Stimulated activated CD8-positive, alpha-beta memory T cell treated with anti-CD3 and anti-CD28 coated beads, Interleukin-15, amount 100 ng/mL, for 1 hour (primary cell): ENCODE results near the gene ZNF649.
"Not testable (repeated sequence)": the region's sequence is repeated elsewhere in the genome, so short reads cannot be mapped to it uniquely, and the experiment has no call there.

Experiments used
- DNase-seq: peaks from one replicate; pipeline ENCODE4 v3.0.0-alpha.2; 2020; ENCODE audit warnings: low read depth

ZNF649 gene

DNA sequence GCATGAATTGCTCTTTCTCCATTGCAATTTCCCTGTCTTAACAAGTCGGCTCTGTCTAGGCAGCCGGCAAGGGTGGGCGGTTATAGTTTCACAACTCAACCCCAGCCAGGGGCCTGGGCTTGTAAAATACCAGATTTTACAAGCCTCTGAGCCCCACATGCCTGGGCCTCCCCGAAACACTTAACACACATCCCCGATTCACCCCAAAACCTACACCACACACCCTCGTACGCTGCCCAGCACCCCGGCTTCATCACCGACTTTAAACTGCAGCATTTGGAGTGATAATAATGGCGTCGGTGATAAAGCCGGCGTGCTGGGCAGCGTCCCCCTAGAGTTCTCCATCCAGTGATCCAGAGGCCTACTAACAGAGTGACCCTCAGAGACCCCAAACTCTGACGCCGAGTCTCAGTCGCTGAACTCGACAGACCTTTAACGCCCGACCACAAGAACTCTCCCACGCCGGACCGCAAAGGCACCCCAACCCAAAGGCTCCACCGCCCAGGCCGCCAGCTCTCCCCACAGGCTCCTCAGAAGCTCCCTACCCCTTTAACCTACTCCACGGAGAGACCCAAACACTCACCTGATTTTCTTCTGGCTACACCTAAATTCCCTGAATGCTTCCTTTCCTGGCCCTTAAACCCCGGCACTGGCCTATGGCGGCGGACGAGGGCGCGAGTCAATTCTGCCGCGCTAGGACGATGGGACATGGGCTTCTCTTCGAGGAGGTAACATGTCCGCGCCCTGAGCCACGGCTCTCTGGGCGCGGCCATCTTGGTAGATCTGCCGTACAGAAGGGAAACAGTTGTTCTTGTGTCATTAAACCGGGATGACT is at the start of gene ZNF649:
Gene ZNF649, minus strand, starts transcription at position 687 of the 835 bp plus-strand sequence. CDS start 4,910 bp downstream, outside the sequence.
- peak; percentile 62 for DNase-seq

DNA sequence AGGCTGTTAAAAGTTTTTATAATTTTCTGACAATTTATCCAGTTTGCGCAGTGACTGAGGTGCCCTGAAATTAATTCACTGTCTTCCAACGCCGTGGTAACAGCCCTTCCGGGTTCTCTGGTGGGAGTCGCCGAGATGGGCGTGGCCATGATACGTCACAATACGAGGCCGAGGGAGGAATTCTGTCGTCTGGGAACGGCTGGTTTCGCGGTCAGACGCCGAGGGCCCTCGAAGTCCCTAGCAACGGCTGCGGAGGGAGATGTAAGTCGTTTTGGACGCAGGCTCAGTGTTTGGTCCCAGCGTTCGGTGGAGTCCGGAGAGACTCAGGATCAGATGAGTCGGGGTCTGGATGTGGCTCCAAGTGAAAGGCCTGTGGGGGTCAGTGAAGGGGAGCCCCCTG is 44.2 kb upstream of the ZNF649 start:
- no peak for DNase-seq

DNA sequence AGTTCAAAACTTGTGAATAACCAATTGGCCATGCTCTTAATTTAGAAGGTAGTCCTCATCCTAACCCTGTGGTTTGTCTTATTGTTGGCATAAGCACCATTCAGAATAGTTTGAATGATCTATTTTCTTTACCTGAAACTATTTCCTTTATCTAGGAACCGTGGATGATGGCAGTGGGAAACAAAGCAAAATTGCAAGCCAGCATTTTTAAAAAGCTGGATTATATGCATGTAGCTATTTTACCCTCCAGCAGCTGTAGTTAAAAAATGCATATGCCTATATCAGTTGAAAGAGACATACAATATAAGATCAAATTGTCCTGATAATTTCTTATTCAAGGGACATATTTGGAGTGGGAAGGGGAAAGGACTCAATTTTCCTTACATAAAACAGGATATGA is 41.8 kb upstream of the ZNF649 start:
- DNase-seq, result no peak

DNA sequence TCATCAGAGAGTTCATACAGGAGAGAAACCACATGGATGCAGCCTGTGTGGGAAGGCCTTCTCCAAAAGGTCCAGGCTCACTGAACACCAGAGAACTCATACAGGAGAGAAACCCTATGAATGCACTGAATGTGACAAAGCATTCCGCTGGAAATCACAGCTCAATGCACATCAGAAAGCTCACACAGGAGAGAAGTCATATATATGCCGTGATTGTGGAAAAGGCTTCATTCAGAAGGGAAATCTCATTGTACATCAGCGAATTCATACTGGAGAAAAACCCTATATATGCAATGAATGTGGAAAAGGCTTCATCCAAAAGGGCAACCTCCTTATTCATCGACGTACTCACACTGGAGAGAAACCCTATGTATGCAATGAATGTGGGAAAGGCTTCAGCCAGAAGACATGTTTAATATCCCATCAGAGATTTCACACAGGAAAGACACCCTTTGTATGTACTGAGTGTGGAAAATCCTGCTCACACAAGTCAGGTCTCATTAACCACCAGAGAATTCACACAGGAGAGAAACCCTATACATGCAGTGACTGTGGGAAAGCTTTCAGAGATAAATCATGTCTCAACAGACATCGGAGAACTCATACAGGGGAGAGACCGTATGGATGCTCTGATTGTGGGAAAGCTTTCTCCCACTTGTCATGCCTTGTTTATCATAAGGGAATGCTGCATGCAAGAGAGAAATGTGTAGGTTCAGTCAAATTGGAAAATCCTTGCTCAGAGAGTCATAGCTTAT is 40.2 kb upstream of the ZNF649 start:
- no peak for DNase-seq

DNA sequence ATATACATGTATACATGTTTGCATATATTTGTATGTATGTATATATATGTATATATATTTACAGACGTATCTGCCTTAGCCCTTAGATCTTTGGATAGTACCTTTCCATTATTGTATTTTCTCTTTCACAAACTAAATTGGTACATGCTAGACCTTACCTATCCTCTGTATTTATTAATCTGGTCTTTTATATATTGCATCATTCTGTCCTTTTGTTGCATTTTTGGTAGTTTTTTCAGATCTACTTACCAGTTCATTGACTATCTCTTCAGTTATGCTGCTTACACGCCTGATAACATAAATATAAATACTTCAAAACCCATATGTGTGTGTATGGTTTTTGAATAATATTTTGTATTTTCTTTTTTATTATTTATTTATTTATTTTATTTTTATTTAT is 34.1 kb upstream of the ZNF649 start:
- DNase-seq, result no peak

DNA sequence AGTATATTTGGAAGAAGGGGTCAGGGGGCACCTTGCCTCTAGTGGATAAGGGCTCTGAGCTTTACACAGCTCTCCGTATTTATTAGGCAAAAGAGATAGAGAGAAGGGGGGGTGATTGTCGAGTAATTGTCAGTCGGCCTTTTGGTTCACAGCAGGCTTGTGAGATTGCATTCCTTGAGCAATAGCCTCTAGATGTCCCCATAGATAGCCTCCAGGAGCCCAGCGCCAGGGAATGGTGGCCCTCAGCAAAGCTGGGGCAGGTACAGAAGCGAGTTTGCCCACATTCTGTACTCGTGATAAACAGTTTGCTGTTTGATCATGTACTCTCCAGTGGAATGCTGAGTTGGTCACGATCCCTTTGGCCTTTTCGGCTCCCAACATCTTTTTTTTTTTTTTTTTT is 27.1 kb upstream of the ZNF649 start:
- no peak for DNase-seq

DNA sequence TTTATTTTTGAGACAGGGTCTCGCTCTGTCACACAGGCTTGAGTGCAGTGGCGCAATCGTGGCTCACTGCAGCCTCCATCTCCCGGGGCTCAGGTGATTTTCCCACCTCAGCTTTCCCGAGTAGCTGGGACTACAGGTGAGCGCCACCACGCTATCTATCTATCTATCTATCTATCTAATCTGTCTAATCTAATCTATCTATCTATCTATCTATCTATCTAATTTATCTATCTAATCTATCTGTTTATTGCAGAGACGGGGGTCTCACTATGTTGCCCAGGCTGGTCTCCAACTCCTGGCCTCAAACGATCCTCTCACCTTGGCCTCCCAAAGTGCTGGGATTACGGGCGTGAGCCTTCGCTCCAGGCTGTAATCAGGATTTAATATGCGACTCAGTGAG is 23.0 kb upstream of the ZNF649 start:
- no peak for DNase-seq

DNA sequence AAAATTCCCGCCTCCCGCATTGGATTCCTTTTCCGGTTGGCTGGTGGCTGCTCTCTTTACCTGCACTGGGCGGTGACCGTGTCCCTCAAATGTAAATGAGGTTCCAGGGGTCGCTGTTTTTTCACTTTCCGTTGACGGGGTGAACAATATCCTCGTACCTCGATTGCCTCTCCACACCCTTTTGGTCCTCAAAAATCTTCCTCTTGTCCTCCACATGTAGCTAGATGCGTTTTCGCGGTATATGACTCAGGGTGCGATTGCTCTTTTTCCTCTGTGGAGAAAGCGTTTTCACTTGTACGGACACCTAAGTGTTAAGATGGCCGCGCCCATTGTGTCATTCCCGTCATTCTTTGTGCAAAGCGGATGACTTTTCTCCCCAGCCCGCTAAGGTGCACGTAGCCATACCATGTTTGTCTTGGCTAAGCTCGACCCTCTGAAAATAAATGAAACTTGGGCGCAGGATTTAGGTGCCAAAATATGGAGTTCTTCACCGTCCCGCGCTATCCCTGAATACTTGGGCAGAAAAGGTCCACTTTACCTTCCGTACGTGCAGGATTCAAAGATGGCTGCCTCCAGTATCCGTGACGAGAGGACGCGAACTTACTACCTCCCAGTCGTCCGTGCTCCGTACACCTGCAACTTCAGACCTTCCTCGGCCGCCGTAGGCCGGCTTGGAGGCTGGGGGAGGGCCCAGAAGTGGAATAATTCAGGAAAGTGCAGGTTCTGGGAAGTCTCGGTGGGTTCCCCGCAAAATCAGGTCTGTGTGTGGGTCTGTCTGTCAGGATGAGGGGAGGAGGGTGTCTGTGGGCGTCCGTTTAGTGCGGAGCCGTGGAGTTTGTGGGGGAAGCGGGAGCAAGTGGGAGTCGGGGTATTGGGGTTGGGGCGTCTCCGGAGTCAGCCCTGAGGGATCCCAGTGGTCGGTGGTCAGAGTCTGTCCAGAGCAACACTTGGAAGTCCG is 22.2 kb upstream of the ZNF649 start, which contains the start of gene ZNF613:
Gene ZNF613, plus strand, starts transcription at position 689 of the 958 bp plus-strand sequence. CDS start 8,749 bp downstream, outside the sequence.
- DNase-seq, result peak; percentile 77

DNA sequence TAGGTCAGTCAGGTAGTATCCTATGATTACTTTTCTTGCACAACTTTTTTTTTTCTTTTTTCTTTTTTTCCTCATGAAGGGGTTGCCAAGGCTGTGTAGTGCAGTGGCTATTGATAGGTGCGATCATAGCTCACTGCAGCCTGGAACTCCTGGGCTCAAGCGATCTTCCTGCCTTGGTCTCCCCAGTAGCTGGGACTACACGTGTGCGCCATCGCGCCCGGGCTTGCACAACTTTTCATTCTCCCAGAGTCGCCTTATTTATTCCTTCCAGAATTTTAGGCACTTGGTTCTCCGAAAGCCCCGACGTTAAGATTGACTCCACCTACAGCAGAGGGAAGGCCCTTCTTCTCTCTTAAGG is 21.6 kb upstream of the ZNF649 start:
- DNase-seq, result no peak

DNA sequence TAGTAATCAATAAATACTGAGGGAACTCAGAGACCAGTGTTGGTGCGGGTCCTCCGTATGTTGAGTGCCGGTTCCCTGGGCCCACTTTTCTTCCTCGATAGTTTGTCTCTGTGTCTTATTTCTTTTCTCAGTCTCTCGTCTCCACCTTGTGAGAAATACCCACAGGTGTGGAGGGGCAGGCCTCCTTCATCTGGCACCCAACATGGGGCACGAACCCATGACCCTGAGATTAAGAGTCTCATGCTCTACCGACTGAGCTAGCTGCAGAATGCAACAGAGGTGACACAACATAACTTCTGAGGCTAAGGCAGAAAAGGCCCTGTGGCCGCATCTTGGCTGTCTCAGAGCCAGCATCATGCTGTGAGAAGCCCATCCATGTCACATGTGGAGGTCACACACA is 17.1 kb upstream of the ZNF649 start:
- DNase-seq, result no peak

DNA sequence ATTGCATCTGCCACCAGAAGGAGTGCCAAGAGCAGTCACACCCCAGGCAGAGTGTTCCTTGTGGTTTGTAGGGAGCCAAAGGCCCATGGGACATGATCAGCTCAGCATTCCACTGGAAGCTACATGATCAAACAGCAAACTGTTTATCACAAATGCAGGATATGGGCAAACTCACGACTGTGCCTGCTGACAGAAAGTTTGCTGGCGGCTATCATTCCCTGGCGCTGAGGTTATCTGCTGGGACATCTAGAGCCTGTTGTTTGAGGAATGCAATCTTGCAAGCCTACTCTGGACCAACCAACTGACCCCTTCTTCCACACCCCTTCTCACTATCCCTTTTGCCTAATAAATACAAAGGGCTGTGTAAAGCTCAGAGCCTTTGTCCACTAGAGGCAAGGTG is 14.8 kb upstream of the ZNF649 start:
- no peak for DNase-seq

DNA sequence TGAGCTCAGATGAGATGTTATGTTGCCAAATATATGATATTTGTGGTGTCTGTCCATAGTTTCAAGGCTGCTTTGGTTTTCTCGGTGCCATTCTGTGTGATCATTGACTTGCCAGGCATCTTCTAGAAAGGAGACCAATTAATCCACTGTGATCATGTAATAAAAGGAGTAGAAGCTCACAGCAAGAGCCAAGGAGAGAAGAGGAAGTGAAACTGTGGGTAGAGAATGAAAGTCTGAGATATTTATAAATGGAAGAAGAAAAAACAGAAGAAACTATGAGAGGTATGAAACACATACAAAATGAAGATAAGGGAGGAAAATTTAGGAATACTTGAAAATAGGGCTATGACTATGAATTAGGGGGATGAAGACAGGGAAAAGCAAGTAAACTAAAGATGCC is 11.3 kb upstream of the ZNF649 start:
- DNase-seq, result no peak

DNA sequence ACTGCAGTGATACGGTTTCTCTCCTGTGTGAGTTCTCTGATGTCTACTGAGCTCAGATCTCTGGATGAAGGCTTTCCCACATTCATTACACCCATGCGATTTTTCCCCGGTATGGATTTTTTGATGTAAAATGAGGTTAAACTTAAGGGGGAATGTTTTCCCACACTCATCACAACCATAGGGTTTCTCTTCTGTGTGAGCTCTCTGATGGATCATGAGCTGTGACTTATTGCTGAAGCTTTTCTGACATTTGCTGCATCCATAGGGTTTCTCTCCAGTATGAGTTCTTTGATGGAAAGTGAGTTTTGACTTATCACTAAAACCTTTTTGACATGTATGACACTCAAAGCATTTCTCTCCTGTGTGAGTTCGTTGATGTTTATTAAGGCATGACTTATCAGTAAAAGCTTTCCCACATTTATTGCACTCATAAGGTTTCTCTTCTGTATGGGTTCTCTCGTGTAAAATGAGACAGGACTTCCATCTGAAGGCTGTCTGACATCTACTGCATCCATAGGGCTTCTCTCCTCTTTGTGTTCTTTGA is 10.6 kb upstream of the ZNF649 start:
- no peak for DNase-seq

DNA sequence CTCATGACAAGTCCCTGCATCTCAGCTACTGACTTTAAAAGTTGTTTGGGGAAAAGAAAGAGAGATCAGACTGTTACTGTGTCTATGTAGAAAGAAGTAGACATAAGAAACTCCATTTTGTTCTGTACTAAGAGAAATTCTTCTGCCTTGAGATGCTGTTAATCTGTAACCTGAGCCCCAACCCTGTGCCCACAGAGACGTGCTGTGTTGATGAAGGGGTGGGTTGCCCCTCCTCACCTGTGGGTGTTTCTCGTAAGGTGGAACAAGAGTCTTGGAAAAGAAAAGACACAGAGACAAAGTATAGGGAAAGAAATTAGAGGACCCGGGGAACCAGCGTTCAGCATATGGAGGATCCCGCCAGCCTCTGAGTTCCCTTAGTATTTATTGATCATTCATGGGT is 3.2 kb upstream of the ZNF649 start:
- DNase-seq, result not testable (repeated sequence)

DNA sequence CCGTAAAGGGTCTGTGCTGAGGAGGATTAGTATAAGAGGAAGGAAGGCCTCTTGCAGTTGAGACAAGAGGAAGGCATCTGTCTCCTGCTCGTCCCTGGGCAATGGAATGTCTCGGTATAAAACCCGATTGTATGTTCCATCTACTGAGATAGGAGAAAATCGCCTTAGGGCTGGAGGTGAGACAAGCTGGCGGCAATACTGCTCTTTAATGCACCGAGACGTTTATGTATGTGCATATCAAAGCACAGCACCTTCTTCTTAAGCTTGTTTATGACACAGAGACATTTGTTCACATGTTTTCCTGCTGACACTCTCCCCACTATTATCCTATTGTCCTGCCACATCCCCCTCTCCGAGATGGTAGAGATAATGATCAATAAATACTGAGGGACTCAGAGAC is 1.3 kb upstream of the ZNF649 start:
- not testable (repeated sequence) for DNase-seq

DNA sequence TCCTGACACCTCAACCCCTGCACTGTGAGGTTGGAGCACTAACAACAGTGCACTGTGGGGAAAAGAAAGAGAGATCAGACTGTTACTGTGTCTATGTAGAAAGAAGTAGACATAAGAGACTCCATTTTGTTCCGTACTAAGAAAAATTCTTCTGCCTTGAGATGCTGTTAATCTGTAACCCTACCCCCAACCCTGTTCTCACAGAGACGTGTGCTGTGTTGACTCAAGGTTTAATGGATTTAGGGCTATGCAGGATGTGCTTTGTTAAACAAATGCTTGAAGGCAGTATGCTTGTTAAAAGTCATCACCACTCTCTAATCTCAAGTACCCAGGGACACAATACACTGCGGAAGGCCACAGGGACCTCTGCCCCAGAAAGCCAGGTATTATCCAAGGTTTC is 822 bp upstream of the ZNF649 start:
- DNase-seq, result not testable (repeated sequence)

DNA sequence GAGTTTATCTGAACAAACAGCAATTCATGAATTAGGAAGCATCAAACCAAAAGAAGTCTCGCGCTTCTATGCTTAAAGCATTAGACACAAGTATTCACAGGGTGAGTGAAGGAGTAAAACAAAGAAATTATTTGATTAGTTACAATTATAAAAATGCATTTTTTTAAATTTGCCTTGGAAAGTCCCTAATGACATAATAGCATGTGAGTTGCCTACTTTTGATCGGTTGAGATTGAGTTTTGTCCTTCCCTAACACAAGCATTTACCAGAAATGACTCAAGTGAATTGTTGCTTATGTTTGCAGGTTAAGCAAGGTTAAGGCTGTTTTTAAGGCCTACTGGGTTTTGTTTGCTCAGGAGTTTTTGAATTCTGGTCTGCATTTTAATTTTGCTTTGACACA is 389 bp upstream of the ZNF649 start:
- no peak for DNase-seq

DNA sequence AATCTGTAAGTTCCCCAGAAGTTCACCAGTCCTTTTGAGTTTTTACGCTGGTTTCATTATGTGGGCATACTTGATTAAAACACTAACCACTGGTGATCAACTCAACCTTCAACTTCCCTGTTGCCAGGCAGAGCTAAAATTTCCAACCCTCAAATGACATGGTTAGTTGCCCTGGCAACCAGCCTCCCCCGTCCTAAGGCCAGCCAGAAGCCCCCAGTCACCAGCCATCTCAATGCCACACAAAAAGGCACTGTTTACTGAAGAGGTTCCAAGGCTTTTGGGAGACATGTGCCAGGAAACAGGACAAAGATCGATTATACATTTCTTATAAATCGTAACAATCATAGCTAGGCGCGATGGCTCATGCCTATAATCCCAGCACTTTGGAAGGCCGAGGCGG is 1.6 kb downstream of the ZNF649 start:
- DNase-seq, result no peak

DNA sequence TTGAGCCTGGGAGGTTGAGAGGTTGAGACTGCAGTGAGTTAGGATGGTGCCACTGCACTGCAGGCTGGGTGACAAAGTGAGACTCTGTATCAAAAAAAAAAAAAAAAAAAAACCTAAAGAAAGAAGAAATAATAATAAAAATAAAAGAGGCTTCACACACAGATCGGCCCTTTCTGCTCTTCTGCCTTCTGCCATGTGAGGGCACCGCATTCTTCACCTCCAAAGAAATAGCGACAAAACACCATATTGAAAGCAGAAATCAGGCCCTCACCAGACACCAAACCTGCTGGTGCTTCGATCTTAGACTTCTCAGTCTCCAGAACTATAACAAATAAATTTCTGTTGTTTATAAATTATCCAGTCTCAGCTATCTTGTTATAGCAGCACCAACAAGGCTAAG is 3.0 kb downstream of the ZNF649 start:
- no peak for DNase-seq

DNA sequence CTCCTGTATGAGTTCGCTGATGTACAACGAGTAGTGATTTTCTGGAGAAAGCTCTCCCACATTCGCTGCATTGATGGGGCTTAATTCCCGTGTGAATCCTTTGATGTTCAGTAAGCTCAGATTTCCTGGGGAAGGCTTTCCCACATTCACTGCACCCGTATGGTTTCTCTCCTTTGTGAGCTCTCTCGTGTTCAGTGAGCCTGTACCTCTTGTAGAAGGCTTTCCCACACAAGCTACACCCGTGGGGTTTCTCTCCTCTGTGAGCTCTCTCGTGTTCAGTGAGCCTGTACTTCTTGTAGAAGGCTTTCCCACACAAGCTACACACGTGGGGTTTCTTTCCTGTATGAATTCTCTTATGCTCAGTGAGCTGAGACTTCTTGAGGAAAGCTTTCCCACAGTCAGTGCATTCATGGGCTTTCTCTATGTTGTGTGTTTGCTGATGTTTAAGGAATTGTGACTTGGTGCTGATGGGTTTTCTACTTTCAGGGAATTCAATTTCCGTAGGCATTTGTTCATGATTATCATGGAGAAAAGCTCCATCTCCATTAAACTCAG is 13.5 kb downstream of the ZNF649 start:
- DNase-seq, result no peak

DNA sequence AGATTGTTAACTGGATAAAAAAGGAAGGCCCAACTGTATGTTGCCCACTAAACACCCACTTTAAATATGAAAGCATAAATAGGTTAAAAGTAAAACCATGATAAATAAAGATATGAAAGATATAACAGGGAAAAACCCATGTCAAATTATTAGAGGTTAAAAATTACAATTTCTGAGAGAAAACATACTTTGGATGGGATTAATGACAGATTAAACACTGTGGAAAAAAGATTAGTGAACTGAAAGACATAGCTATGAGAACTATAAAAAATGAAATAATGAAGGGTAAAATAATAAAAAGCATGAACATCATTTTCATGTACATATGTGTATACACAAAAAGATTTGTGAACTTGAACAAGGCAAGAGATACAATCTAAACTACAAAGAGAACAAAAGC is 14.9 kb downstream of the ZNF649 start:
- DNase-seq, result no peak
